ENCODE measurements around the gene EPYC. TPM values are rescaled to one million over a fixed set of nuclear protein-coding genes. Genes with fewer than 3 reads are reported as not detected.

Gene EPYC
- total and polyA plus RNA-seq, 10 of the 15 experiments (the other 5 are each of a cell fraction or from before 2014, with no cell fraction given): not detected

- no peak for TF ChIP-seq ZBTB40 (IDR thresholded peaks at IDR 0.05; ENCODE audit: borderline replicate concordance)
- no peak for TF ChIP-seq ZNF592 (IDR thresholded peaks at IDR 0.05)
- no peak for TF ChIP-seq MEF2B (IDR thresholded peaks at IDR 0.05; ENCODE audit: partially characterized antibody, poor library complexity, severe bottlenecking)
Observed at GRCh38 chr12:90979951-90980350, 24.8 kb downstream of the EPYC start (continued).
